ENCODE results near the gene IGHMBP2.

GRCh38 chr11:68968306-68969250 lies 64.9 kb downstream of the IGHMBP2 start:
- TF ChIP-seq CEBPB (IDR thresholded peaks at IDR 0.05) (no peak), EP300 (IDR thresholded peaks at IDR 0.05; ENCODE audit: borderline replicate concordance) (no peak), YY1 (IDR thresholded peaks at IDR 0.05; ENCODE audit: low read depth) (no peak), ZBTB7A (IDR thresholded peaks at IDR 0.05; ENCODE audit: low read depth) (no peak), RAD21 (IDR thresholded peaks at IDR 0.05; ENCODE audit: low read depth) (peak; percentile 20; the same call in 1 of the 2 replicates)

Measured in Ishikawa (cell line).